Renal cortex interstitium (tissue), 11 donors: Measurements from ENCODE around the gene GNLY. TPM values are rescaled to one million over a fixed set of nuclear protein-coding genes. Genes with fewer than 3 reads are reported as not detected.

Source experiments
- DNase-seq, 11 donors: peaks; one replicate each; pipeline ENCODE4 v3.0.0-alpha.2; 2013; ENCODE audit warnings: low read depth in 9 of 11, low spot score in 4 of 11; ENCODE audit errors: extremely low read depth in 1 of 11
- polyA plus RNA-seq, 3 donors: library from polyadenylated mRNA; unstranded; fragments of 120-200 nt; gene quantifications; one replicate each; pipeline ENCODE4 v1.2.1, GENCODE V29; 2013; ENCODE audit not compliant: insufficient read length in 3 of 3

Gene GNLY
- polyA plus RNA-seq, 3 donors: 0.13 to 0.42 (median 0.27) TPM

DNA sequence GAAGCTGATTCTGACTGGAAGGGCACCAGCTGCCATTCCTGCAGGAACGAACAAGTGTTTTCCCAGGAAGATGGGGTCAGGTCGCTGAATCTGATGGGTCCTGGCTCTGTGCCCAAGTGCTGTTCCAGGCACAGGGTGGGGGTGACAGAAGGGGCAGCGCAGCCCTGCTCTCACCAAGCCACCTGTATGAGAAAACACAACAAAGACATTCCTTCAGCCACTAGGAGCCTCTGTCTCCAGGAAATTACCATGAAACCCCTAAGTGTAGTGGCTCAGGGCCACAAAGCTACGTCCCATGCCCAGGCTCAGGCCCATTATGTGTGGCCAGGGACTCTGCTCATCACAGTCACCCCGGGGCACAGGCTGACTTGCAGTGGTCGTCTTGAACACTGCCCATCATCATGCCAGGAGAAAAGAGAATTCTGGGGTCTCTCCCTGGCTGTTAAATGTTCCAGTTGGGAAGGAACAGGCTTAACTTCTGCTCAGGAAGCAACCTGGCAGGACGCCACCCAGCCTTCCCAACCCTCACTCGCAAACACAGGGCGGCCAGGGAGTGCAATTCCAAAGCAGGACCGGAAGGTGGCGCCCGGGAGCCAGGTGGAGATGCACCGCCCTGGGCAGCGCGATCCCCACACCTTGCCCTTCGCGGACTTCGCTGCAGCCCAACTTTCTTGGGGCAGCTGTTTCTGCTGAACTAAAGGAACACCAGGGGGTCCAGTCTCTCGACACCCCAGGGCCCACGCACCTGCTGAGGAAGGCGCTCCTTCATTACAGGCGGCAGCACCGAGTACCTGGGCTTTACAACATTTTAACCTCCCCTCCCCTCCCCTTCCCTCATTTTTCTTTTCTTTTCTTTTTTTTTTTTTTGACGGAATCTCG lies 15.1 kb upstream of the GNLY start:
- peak; percentile 35 to 66 (median 55) for DNase-seq

GRCh38 chr2:85680707-85681371 lies 13.3 kb upstream of the GNLY start:
- no peak for DNase-seq

DNA sequence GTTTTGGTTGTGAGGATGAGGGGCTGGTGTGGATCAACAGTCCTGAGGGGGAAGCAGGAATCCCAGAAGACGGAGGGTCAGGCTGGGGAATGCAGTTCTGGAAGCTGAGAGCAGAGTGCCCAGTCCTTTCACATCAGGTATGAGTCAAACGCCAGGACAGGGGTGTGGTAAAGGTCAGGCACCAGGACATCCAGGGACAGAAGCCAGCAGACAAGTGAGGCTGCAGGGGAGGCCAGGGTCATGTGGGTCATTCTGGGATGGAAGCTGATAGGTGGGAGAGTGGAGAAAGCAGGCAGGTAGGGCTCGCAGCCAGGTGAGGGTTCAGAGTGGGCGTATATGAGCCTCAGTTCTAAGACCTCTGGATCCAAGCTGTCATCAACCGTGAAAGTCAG lies 12.8 kb upstream of the GNLY start:
- no peak for DNase-seq

- no peak for DNase-seq
Observed at GRCh38 chr2:85681776-85682175, 12.4 kb upstream of the GNLY start.

DNA sequence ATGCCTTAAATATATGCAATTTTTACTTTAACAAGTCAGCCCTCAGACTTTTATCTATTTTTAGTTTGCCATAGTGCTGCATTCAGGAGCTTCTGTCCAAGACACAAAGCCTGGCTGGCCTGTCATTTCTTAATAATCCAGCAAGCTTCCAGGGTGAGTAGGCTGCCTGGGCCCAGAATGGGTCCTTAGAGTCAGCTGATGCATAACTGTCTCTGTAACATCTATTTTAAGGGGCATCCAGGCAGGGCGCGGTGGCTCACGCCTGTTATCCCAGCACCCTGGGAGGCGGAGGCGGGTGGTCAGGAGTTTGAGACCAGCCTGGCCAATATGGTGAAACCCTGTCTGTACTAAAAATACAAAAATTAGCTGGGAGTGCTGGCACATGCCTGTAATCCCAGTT lies 11.8 kb upstream of the GNLY start:
- DNase-seq: no peak

GRCh38 chr2:85684380-85684779 lies 9.8 kb upstream of the GNLY start:
- no peak for DNase-seq

- no peak for DNase-seq
Observed at GRCh38 chr2:85684806-85685205, 9.4 kb upstream of the GNLY start.

DNA sequence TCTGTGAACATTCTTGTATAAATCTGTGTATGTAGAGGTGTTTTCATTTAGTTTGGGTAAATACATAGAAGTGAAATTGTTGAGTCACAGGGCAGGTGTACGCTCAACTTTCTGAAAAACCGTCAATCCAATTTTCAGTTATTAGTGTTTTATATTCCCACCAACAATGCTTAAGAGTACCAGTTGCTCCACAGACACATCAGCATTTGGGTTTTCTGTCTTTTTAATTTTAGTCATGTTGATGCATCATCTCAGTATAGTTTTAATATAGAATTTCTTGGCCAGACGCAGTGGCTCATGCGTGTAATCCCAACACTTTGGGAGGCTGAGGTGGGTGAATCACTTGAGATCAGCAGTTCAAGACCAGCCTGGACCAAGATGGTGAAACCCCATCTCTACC lies 3.2 kb upstream of the GNLY start:
- DNase-seq: no peak

GRCh38 chr2:85692039-85692645 lies 2.0 kb upstream of the GNLY start:
- DNase-seq: no peak

GRCh38 chr2:85695121-85695520 lies 963 bp downstream of the GNLY start:
- DNase-seq: no peak

- DNase-seq: no peak
Observed at GRCh38 chr2:85695691-85696668, 1.8 kb downstream of the GNLY start.

- DNase-seq: no peak
Observed at GRCh38 chr2:85697096-85697495, 2.9 kb downstream of the GNLY start.

DNA sequence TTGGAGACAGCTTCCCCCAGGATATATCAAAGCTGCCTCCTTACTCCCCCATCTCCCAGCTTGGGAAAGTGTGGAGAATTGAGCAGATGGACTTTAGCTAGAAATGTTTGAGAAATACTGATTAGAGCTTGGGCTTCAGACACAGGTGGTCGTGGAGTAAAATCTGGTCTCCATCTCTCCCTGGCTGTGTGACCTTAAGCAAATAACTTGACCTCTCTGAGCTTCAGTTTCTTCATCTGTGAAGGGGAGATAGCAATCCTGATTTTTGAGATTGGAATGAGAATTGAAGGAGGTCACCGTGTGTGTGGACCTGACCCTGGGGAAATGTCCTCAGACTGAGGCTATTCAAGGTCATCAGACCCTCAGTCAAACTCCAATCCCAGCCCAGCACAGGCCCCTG lies 3.6 kb downstream of the GNLY start:
- no peak for DNase-seq

DNA sequence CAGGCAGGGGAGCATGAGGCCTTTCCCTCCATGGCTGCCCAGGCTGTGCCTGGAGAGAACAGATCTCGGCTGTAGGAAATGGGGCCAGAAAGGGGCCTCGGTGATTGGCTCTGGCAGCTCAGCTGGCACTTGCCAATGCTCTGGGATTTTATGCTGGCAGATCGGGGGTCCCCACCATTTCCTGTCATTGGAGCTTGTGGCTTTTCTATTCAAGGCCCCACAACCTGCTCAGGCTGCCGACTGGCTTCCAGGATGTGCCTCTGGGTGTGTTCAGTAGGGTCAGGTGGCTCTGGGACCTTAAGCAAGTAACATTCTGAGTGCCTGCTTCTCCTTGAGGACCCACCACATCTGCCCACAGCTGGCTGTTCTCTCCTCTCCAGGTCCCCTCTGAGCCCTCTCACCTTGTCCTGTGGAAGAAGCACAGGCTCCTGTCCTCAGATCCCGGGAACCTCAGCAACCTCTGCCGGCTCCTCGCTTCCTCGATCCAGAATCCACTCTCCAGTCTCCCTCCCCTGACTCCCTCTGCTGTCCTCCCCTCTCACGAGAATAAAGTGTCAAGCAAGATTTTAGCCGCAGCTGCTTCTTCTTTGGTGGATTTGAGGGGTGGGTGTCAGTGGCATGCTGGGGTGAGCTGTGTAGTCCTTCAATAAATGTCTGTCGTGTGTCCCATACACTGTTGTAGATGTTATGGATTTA lies 4.2 kb downstream of the GNLY start:
- no peak for DNase-seq

DNA sequence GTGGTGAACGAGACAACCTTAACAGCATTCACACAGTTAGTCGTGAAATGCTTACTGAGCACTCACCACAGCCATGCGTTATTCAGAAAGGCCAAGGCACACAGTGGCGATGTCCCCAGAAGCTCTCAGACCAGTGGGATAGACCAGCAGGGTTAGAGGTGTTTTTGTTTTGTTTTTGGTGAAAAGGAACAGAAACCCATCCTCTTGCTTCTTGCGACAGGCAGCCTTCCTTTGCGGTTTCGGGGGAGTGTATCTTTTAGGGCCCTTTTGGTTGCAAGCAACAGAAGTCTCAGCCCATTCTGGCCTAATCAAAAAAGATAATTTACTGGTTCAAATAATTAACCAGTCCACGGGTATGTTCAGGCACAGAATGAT lies 4.7 kb downstream of the GNLY start:
- no peak for DNase-seq

DNA sequence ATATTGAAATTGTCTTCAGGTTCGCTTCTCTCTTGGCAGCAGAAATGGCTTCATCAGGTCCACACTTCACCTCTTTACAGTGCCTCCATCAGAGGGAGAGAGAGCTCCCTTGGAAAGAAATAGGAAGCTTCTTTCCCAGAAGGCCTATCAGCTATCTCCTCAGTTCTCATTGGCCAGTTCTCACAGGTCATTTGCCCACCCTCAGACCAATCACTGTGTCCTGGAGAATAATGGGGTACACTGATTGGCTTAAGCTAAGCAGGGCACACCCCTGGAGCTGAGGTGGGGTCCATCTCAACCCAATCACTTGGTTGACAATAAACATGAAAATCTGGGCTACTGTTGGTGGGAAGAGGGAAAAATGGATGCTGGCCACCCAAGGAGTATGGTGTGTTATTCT lies 5.2 kb downstream of the GNLY start:
- no peak for DNase-seq

DNA sequence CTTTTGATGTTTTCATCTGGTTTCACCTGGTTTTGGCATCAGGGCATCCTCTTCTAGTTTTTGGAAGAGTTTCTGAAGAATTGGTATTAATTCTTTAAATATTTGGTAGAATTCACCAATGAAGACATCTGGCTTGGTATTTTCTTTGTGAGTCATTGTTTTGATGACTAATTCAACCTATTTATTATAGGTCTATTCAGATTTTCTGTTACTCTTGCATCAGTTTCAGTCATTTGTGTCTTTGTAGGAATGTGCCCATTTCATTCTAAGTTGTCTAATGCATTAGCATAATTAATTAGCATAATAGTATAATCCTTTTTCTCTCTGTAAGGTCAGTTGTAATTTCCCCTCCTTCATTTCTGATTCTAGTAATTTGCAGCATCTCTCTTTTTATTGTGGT lies 8.0 kb downstream of the GNLY start:
- DNase-seq: no peak

GRCh38 chr2:85702800-85703199 lies 8.6 kb downstream of the GNLY start:
- no peak for DNase-seq

DNA sequence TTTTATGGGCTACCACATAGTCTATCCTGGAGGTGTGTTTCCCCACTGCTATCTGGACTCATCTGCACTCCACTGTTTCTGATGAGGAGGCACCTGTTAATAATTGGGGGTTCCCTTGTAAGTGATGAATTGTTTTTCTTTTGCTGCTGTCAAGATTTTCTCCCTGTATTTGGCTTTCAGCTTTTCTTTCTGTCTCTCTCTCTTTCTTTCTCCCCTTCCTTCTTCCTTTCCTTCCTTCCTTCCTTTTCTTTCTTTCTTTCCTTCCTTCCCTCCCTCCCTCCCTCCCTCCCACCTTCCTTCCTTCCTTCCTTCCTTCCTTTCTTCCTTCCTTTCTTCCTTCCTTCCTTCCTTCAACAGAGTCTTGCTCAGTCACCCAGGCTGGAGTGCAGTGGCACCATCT lies 9.2 kb downstream of the GNLY start:
- DNase-seq: no peak
